ENCODE results near the gene LRTM2.

LRTM2 gene

DNA sequence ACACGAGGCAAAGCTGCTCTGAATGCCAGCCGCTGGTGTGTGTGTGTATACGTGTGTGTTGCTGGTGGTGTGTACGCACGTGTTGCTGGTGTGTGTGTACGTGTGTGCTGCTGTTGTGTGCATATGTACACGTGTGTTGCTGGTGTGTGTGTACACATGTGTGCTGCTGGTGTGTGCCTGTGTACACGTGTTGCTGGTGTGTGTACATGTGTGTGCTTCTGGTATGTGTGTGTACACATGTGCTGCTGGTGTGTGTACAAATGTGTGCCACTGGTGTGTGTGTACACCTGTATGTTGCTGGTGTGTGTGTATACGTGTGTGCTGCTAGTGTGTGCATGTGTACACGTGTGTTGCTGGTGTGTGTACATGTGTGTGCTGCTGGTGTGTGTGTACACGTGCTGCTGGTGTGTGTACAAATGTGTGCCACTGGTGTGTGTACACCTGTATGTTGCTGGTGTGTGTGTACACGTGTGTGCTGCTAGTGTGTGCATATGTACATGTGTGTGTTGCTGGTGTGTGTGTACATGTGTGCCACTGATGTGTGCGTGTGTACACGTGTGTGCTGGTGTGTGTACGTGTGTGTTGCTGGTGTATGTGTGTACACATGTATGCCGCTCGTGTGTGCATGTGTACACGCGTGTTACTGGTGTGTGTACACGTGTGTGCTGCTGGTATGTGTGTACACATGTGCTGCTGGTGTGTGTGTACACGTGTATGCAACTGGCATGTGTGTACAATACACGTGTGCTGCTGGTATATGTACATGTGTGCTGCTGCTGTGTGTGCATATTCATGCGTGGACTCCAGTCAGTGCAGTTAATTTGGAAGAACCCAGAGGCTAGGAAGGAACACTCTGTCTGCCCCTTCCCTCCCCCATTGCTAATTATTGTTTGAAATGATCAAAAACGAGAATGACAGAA, 50.9 kb downstream of the LRTM2 start:
- no peak for DNase-seq

DNA sequence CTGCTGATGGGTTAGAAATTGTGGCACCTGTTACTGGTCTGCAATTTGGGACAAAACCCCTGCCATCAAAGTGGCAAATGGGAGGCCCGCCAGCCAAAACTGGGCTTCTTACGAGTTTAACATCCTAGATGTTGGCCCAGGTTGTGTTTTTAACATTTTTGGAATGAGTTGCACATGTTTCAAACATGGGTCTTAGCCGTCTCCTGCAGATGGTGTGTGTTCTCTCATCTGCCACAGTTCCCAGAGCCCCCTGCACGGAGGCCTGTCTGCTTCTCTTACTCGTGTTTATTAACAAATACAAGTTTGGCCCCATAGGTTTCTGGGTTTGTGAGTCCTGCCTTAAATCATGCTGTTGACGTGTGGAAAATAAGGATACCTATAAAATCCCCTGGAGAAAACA, 51.6 kb downstream of the LRTM2 start:
- DNase-seq: no peak

DNA sequence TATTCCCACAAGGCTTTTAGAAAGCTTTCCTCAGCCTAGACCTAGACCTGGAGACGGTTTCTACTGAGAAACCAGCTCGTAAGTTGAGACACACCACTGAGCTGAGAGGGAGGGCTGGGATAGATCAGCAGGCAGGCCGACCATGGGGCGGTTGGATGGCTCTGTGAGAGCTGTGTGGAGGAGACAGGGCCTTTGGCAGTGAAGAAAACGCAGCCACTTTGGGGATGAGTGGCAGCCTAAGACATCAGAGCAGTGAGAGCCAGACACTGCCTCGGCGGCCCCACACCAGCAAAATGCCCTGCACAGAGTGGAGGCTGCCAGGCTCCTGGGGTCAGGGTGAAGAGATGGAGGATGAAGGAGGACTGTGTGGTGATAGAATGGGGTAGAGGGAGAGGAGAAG, 52.1 kb downstream of the LRTM2 start:
- no peak for DNase-seq

DNA sequence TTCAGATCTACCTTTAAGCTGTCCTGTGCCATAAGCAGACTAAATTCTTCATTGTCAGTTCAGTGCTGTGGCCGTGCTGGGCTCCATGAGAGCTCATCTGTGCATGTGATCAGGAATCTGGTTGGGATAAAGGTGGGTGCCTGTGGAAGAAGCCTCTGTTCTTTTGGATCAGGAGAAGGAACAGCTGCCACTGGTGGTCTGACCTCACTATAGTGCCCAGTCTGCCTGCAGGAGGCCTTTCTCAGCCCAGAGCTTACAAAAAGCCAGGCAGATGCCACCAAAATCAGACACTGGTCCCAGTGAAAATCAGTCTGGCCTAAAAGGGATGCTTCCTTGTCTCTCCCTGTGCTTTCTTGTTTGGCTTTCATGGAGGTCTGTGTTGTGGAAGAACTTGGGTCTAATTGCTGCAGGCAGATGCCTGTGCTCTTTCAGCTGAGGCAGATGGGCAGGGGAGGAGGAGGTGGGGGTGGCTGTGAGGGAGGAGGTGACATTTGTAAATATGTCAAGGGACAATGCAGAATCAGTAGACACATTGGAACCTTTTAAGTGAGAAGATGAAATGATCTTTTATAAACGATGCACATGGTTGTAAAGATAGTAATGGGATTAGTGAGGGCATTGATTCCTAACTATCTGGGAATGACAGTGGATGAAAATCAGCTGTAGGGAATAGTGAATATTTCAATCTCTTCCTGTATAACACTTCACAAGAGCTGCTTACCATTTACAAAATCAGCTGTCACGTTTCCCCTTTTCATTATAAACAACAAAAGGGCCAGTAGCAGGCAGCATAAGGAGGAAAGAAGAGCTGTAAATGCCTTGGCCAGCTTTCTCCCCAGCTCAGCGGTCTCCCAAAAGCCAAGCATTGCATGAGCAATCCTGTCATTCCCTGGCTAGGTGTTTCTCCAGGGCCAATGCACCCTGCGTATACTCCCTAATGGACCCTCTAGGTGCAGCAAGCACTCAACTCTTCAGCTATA, 53.5 kb downstream of the LRTM2 start:
- no peak for DNase-seq

DNA sequence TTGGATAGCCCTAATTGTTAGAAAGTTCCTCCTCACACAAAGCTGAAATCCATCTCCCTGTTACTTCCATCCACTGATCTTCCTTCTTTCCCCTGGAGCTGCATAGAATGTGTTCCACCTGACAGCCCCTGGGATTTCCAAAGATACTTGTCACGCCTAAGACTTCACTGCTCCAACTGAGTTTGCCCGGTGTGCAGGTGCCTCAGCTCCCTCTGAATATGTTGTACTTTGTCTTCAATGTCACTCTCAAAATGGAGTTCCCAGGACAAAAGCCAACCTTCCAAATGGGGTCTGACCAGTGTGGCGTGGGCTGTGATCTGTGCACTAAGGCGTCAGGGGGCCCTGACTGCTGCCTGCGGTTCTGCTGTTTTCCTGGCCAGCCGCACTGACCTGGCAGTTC, 55.2 kb downstream of the LRTM2 start:
- DNase-seq: no peak

DNA sequence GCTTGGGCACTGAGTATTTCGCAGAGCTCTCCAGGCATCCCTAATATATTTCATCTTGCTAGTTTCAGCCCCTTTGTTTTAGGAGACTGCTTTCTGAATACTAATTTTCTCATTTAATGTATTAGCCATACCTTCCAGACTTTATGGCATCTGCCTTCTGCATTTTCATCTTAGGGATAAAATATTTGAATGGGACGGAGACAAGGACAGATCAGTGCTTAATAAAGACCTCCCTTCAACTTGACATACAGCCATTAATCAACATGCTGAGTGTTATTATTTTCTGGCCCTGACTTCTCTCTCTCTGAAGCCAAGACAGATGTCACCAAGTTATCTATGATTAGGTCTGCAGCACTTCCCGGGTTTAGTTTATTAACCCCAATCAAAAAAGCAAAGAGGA, 55.7 kb downstream of the LRTM2 start:
- no peak for DNase-seq

DNA sequence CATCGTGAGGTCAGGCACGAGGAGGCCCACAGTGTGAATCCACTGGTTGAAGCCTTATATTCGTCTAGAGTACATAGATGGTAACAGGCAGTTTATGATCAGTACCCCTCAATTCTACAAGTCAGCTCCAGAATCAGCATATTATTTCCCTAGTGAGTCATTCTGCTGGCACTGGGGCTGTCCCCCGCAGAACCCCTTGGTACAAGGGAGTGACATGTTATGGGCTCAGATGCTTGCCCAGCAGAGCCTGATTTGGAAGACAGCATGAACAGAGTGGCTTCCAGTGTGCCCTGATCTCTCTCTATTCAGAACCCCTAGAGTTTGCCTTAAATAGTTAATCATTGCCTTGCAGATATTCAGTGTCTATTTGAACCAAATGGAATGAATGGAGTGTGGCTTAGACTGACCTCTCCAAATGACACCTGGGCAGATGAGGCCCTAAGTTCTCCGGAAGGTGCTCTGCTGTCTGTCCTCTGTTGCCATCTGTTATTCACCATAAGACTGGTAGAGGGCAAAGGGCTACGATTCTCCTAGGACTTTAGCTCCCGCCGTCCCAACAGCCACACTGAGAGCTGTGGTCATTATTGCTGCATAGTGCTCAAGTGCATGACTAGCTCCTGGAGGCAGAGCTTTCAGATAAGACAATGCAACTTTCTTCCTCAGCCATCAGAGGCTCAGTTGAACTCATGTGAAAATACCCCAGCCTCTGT, 57.0 kb downstream of the LRTM2 start:
- no peak for DNase-seq

DNA sequence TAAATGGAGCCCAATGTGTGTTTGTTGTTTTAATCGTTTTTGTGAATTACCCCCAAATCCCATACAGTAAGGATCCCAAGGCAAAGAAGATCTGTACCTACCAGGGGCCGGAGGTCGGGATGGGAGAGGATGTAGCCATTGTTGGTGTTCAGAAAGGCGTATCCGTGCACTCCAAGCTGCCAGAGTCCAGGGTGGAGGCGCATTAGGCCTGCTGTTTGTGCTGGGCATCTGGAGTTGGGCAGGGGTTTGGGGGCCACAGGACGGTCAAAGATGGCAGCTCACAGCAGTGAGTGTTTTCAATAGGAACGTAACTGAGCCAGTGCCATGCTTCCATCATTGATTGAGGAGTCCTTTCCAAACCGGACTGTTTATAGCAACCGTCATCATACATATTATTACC, 57.8 kb downstream of the LRTM2 start:
- no peak for DNase-seq

DNA sequence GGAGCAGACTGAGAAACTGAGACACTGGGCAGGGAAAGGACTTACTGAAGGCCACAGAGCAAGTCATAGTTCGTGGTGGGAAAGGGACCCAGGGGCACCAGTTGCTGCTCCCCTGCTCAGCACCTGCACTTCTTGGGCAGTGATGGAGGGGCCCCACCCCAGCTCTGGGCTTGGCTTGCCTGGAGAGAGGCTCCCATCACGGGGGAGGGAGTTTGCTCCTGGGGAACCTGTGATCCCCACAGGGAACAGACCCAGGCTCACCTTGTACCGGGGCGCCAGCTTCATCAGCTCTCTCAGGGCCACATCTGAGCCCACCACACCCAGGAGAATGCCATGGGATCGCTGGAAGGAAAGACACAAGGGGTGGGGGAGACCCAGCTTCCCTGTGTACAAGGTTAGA, 58.3 kb downstream of the LRTM2 start:
- DNase-seq: no peak

DNA sequence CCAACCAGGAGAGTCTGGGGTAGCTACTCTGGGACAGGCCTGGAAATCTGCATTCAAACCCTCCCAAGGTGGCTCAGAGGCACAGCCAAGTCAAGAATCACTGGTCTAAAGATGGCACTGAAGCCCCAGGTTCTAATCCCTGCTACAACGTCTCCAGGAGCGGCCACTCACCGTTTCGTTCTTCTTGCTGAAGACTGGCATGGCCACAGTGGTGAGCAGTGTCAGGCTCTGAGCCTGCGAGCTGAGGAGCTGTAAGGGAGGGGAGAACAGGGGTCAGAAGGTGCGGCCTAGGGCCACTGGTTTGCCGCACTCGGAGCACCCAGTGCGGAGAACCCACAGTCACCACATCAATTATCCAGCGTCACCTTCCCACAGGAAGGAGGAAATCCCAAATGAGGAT, 59.3 kb downstream of the LRTM2 start:
- no peak for DNase-seq

DNA sequence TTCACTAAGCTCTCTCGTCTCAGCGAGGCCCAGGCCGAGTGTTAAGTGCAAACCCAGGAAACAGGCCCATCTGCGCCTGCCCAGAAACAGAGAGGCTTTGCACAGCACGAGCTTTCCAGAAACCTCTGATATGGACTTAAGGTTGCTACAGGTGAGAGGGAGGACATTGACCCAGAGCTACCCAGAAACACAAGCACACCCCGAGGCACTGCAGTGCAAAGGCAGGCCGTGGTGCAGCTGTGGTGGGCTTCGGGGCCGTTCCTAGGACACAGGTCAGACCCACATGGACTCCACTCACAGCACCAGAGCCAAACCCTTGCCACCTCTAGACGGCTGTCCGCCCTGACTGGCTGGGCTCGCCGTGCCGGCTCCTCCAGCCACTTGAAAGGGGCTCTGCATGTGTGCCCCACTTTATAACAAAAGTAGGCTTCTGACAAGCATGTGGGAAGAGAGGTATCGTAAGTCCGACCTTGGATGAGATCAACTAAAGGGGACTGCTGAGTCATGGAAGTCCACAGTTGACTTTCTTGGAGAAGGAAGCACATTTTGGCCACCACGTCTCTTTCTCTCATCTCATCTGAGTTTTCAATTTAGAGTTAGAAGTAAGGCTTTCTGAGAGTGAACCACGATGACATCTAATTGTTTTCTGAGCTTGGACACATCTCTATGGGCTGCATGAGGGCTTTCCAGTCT, 59.9 kb downstream of the LRTM2 start:
- DNase-seq: no peak

DNA sequence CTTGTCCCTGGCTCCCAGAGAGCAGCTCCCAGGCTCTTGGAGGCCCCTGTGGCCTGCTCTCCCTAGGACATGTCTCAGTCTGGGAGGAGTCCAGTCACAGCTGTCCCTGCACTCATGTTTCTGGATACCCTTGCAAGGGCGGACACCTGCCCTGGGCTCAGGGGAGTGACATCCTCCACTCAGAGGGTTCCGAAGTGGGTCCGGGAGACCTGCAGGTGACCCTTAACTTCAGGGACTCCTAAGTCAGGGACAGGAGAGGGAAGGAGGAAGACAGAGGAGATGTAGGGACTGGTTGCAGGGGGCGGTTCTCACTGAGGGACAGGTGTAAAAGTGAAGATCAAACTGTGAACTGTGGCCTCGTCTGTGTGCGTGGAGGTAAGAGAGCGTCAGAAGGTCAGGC, 60.5 kb downstream of the LRTM2 start:
- DNase-seq: no peak

DNA sequence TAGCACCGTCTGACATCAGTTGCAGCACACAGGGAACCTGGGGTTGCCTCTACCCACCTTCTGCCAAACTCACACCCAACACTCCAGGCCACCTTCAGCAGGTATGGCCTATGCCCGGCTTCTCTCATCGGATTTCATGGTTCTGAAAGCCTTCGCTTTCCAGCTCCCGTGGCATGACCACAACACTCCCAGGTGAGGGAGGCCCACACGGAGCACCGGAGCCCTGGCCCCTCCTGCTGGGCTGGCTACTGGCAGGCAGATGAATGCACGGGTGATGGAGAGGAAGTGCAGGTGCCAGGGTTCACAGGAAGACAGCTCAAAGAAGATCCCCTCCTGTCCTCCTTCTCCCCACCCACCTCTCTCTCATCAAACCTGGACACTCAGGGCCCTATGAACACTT, 60.9 kb downstream of the LRTM2 start:
- DNase-seq: no peak

DNA sequence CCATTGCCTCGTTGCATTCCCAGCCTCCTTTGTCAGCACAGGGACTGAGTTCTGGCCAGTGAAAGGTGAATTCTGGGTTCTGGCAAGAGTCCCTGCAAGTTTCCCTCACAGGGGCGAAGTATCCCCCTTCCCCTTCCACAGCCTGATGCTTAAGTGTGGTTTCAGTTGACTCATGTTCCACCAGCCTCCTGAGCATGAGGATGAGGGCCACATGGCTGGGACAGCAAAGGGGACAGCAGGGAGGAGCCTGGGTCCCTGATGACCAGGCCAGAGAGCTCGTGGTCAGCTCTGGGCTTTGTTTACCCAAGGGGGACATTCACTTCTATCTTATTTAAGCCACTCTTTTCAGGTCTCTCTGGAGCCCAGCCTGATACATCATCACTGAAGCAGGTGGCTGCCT, 61.6 kb downstream of the LRTM2 start:
- no peak for DNase-seq

DNA sequence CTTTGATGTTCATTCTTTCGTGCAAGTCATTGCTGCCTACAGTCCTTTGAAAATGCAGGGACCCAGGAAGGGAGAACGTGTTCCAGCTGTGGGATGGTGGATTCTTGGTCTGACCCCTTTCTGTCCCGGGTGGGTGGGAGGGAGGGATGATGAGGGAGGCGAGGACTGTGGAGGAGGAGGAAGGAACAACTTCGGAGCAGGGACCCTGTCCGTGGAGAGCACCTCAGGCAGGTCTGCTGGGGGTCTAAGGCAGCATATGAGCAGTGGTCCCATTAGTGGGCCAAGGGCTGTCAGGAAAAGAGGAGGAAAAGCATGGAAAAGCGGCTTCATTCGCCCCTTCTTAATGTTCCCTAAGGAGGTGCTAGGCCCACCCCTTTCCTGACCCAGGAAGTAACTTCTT, 62.0 kb downstream of the LRTM2 start:
- DNase-seq: no peak

DNA sequence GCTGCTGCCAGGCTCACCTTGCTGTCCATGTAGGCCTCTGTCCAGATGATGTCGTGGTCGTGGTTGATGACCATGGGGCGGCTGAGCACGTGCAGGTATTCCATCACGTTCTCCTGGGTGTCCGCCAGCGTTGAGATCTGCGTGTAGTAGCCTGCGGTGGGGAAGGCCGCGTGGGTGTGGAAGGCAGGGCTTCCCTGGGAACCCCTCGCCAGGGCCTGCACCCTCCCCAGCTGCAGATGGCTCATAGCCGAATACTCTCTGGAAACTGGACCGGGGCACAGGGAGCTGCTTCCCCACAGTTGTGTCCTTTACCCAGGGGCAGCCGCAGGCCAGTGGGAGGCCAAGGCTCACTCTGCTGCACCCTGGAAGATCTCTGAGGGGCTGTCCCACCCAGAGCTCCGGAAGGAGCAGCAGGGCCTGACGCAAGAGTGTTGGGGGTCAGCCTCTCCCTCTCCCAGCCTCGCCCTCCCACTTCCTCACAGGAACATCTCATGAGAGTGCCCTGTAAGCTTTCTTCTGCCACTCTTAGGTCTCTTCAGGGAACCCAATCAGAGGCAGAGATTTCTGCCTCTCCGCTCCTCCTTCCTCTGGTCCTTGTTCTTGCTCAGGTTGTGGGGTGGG, 62.6 kb downstream of the LRTM2 start:
- DNase-seq: no peak

DNA sequence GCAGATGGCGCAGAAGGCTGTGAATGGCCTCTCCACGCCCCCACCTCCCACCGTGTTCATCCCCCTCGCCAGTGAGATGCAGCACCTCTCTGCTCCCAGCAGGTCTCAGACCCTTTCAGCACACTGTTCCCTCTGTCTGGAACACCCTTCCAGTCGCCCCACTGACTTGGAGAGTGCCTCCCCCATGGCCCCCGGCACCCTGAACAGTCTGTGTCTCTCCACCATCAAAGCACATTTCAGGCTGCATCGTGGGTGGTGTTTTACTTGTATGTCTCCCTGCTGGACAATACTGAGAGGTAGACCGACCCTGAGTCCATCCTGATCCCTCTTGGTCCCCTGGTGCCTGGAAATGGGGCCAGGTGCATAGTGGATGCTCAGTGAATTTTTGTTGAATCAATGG, 63.1 kb downstream of the LRTM2 start:
- DNase-seq: no peak

DNA sequence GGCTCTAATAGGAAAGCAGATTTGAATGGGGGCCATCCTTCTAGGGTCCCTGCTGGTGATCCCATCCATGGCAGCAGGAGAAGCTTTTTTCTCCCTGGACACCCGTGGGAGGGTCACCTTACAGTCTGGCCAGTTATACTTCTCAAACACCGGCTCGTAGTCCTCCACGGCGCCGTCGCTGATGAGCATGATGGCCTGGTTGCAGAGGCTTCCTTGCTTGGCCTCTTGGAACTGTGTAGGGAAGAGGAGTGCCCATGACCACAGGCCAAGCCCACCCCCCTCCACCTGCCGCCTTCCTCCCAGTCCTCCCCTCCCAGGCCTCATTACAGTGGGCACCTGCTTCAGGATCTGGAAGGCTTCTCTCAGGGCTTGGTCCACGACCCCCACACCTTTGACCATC, 64.3 kb downstream of the LRTM2 start:
- DNase-seq: no peak

DNA sequence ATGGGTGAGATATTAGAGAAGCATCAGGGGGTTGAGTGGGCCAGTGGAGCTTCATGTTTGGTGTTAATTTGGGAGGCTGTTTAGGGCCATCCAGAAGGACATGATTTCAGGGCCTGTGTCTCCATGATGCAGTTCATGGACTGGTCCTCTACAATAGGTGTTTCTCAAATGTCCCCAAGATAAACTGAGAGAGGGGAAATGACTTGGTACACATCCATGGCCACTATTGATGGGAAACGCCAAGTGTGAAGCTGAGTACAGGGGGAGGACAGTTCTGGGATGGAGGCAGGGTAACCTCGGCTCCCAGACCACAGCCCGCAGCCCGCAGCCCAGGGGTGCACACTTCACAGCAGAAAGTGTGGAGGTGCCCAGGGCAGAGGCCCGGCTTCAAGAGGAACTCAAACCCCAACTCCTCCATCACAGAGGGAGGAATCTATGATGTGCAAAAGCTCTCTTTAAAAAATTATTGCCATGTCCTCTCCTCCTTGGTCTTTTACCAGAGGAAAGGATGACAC, 64.8 kb downstream of the LRTM2 start:
- DNase-seq: no peak

DNA sequence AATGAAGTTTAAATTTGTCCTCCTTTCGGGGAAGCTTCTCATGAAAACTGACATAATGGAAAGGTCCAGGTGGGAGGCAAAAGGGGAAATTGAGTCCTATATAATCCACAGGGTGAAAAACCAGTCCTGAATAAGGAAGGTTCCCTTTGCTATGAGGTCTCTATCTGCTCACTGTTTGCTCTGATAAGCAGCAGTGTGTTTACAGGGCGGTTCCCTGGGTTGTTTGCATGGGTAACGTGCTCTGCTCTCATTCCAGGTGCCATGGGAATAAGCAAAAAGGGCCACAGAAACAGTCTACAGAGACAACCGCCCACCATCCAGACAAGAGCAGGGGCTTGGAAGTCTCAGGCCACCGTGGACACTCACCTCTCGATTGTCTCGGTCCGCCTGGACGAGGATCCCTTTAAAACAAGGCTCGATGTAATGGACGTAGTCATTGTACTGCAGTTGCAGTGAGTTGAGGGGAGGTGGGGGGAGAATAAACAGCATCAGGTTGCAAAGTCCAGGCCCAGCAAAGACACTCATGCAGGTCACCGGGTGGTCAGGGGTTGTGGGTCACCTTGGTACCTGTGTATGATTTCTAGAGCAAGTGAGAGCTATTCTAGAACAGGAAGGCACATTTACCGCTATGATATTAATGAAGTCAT, 65.4 kb downstream of the LRTM2 start:
- DNase-seq: no peak

Data from NCI-H2107 (cell line).